GM21526 (cell line): ENCODE results near the gene PDE8A.
"Not testable (repeated sequence)": the region's sequence is repeated elsewhere in the genome, so short reads cannot be mapped to it uniquely, and the experiment has no call there.

ENCODE experiments used
- ATAC-seq: cut with Tn5 transposase; IDR thresholded peaks from one replicate; pipeline ENCODE4 v1.9.1; 2021; ENCODE audit warnings: moderate library complexity; ENCODE audit not compliant: unreplicated experiment, low FRiP score

Gene PDE8A

GRCh38 chr15:84956199-84956598 lies 25.5 kb upstream of the PDE8A start:
- ATAC-seq, result no peak

DNA sequence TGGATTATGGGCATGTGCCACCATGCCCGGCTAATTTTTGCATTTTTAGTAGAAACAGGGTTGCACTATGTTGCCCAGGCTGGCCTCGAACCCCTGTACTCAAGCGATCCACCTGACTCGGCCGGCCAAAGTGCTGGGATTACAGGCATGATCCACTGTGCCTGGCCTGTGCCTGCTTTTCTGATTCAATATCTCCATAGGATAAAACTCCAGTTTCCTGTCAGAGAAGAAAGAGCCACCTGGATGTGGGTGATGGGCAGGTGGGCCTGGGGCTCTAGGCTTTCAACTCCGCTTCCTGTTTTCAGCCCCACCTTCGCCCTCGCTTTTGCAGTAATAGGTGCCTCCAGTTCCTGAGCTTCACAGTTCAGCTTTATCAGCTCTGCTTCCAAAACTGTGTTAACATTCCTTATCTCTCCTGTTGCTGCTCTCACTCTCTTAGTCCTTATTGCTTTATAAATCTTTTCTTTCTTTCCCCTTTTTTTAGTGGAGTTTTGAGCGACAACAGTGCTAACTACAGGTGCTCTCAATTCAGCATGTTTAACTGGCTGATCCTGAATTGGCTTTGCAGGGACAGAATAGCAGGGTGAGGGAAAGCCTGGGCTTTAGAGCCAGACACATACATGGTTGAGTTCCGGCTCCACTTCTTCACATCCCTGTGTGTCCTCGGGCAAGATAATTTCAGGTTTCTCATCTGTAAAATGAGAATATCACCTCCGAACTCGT lies 21.1 kb upstream of the PDE8A start:
- ATAC-seq, result no peak

- no peak for ATAC-seq
These were observed 20.6 kb upstream of the PDE8A start for GRCh38 chr15:84961114-84961452.

DNA sequence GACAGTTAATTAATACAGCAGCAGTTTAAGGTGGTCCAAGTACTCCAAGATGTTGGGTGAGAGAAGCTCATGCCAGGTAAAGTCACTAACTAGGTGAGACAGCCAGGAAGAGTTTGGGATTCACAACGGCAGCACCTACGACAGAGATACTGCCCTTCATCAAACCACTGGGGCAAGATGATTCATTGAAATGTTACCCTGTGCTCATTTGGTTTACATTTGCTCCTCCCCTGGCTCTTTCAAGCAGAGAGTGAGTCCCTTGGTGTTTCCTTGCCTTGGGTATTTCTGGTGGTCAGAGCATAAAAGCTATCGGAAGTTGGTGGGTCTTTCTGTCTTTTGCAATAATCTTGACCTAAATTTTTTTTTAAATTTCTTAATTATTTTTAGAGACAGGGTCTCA lies 19.9 kb upstream of the PDE8A start:
- no peak for ATAC-seq

GRCh38 chr15:84962955-84963354 lies 18.7 kb upstream of the PDE8A start:
- no peak for ATAC-seq

DNA sequence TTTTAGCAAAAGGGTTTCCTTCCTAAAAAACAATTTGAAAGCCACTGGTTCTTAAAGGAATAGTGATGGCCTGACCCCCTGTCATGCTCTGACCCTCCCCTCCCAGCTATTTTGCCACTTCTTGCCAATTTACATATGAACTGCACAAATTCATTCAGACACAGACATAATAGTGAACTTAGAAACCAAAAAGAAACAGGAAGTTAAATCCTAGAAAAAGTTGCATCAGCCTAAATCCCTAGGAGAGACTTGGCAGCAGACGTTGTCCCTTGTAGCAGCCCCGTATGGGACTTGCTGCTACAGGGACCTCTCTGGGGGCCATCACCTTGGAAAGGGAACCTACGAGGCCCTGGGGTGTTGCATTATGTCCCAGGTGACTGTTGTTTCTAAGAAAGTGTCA lies 14.3 kb upstream of the PDE8A start:
- no peak for ATAC-seq

DNA sequence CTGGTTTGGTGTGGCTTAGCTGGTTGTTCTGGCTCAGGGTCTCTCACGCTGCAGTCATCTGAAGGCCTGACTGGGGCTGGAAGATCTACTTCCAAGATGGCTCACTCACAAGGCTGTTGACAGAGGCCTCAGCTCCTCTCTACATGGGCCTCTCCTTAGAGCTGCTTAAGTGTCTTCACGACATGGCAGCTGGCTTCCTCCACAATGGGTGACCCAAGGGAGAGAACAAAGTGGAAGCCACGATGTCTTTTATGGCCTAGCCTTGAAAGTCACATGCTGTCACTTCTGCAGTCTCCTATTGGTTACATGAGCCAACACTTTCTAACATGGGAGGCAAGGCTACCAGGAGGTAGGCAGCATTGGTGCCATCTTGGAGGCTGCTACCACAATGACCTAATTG lies 13.4 kb upstream of the PDE8A start:
- ATAC-seq, result no peak

DNA sequence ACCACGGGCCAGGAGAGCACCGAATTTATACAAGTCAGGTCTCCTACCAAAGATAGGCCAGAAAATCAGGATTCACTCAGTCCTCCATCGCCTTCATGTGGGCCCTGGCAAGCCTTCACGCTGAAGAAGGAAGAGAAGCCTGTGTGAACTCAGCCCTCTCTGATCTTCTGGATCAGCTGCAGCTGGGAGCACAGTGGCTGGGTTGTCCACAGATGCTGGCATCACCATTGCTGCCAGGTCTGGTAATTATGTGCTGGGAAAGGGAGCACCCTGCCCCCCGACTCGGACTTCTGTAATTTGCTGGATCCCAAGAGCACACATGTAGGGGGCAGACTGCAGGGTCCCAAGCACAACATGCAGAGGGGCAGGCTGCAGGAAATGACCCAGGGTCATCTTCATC lies 12.4 kb upstream of the PDE8A start:
- no peak for ATAC-seq

DNA sequence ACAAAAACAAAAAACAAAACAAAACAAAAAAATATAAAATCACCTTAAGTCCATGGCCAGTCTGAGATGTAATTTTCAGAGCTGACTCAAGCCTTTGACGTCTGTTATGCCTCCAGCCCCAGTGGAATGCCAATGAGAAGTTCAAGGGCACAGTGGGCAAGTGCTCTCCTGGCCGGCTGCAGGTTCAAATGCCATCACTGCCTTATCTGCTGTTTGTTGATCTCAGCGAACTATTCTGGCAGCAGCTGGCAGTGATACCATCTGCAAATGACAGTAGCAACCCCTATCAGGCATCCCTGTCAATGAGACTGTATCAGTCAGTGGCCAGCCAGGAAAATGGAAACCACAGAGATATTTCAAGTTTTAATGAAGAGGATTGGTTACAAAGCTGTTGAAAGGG lies 10.8 kb upstream of the PDE8A start:
- ATAC-seq, result no peak

GRCh38 chr15:84973492-84974460 lies 7.9 kb upstream of the PDE8A start:
- no peak for ATAC-seq

DNA sequence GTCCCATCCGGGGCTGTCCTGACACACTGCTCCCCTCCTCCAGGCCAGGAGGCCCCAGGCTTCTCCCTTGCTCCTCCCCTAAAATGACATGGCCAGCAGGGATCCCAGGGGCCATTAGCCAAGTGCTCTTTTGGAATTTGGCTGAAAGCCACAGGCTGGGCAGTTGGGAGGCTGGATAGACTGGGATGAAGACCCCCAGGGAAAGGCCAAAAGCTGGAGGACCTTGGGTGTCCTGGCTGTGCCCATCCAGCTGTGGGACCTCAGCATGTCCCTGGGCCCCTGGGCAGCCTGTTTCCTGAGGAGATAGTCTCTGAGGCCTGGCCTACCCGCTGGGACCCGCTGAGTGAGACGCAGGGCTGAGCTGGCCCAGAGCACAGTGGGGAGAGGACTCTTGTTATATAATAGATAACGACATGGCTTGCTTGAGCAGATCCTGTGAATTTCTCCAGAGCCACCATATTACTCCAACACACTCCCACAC lies 5.7 kb upstream of the PDE8A start:
- ATAC-seq, result no peak

DNA sequence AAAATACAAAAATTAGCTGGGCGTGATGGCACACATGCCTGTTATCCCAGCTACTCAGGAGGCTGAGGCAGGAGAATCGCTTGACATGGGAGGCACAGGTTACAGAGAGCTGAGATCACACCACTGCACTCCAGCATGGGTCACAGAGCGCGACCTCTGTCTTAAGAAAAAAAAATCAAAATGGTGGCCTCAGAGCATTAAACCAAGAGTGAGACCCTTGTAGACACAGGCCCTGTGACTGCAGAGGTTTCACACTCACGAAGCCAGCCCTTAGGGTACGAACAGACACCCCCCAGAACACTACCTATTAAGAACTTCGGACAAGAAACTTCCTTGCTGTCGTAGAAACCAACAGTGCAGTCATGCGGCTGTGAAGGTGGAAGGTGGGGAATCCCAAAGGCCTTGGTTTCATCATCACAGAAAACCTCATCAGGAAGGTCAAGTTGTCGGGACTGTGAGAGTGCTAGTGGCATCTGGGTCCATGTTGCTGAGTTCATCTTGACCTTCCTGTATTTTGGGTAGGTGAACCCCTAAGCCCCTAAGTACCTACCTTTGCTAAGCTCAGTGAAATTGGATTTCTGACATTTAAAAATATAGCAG lies 4.8 kb upstream of the PDE8A start:
- ATAC-seq, result no peak

DNA sequence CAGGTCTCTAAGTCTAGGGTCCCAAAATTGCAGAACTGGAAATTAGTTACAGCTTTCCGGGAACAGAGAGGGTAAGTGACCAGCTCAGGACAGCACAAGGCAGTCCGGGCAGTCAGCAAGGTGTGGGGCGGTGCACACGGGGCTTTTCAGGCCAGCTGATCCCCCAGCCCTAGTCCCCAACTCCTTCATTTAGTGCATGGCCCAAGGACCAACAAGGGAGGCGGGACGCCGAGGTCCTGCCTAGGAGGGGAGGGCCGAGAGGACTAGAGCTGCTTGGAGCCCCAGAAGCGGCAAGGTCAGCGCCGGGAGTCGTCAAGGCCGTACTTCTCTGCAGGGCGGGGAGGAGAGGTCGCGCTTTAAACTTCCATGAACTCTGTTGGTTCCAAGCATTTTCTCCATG lies 2.0 kb upstream of the PDE8A start:
- no peak for ATAC-seq

DNA sequence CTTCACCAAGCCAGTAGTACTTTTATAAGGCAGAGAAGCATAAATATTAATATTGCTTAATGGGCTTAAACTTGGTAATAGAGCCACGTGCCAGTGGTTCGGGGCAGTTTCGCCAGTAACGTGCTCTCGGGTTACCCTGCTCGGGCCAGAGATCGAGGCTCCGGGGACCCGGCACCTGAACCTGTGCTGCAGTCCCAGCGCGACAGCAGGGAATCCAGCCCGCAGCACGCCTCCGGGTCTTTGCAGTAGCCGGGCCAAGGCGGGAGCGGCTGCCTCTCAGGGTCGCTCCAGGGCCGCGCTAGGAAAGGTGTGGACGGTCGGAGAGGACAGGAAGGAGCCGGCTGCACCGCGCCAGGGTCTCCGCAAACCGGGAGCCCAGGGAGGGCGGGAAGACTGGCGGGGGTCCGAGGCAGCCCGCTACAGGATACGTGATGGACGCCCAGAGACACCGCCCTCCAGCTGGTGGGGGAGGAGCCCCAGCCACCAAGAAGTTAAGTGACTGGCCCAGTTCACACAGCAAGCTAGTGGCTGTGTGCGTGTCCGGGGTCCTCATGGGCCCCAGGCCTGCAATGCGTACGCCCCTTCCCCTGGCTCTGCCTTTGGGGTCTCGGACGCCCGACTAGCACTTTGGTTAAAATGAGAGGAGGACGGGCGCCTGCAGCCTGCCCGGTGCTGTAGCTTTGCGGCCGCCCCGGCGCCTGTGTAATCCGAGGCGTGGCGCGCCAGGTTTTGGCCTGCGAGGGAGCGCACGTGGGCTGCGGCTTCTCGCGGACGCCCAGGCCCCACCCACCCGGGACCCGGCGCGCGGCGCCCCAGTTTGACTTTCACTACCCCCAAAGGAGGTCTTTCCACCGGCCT lies 1.2 kb upstream of the PDE8A start:
- peak; percentile 50 for ATAC-seq

DNA sequence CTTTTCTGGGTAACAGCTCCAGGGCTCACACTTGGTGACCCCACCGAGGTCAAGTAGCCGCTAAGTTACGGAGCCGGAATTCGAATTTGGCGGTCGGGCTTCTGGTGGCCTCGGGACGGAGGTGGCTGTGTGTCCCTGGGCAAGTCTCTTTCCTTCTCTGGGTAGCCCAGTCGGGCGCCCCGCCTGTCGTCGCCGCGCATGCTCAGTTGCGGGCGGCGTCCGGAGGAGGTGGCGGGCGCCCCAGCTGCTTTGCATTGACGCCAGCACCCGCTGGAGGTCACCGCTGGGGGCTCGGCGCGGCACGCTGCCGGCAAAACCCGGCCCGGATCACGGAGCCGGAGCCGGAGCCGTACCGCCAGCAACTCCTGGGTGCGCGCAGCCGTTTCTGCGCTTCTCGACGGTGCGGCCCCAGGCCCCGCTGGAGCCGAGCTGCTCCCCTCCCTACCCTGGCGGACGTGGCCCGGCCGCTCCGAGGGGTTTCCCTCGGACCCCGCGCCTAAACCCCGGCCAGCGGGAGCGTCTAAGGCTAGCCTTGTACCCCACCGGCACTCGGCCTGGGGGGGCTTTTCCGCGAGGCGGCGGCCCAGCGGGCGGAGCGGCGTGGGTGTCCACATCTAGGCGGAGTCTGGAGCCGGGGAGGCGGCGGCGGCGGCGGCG lies 474 bp upstream of the PDE8A start:
- ATAC-seq, result peak; percentile 66

DNA sequence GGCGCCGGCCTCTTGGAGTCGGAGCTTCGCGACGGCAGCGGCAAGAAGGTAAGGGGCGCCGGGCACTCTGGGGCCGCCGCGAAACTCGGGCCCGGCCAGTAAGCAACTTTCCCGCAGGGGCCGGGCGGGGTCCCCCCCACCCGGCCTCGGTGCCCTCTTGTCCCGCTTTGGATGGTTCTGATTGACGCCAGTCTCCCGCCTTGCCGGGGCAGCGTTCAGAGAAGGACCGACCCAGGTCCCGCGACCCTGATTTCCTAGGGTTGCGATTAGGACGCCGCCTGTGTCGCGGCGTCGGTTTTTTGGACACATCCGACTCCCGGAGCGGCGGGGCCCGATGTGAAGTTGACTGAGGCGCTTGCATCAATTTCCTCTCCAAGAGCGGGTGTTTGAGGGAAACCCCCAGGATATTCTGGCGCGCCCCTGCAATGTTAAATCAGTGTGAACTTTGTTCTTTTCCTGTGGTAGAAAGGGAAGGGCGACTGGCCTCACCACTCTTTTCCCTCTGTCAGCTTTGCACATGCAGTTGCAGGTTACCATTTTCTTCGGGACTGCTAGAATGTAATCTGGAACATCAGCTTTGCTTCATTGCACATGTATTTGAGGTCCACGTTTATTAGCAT lies 755 bp downstream of the PDE8A start:
- ATAC-seq, result no peak

- ATAC-seq, result no peak
These were observed 1.6 kb downstream of the PDE8A start for GRCh38 chr15:84983294-84983693.

GRCh38 chr15:84983711-84984110 lies 2.1 kb downstream of the PDE8A start:
- ATAC-seq, result no peak

DNA sequence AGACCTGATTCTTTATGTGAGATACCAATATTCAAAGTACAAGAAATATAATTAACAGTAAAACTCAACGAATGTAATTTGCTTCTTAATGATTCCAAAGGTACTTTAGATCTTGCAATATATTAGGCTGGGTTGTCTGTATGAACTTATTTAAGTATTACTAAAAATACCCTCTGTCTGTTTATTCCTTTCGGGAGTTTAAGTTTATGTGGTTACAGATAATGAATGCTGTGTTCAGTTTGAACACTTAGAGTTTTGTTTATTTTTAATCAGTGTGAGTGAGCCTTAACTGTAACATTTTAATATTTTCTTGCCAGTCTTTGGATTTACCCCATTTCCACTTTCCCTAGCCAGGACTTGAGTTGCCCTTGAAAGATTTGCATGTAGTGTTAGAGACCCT lies 3.5 kb downstream of the PDE8A start:
- ATAC-seq, result no peak

DNA sequence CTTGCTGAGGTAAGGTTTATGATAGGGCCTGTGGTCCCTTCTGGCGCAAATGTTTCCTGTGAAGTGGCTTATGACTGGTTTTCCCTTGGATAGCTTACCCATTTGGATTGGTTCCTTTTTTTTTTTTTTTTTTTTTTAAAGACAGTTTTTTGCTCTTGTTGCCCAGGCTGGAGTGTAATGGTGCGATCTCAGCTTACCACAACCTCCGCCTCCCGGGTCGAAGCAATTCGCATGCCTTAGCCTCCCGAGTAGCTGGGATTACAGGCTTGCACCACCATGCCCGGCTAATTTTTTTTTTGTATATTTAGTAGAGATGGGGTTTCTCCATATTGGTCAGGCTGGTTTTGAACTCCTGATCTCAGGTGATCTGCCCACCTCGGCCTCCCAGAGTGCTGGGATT lies 5.7 kb downstream of the PDE8A start:
- ATAC-seq, result not testable (repeated sequence)
